ENCODE results near the gene ANKRD9.

ANKRD9 gene

DNA sequence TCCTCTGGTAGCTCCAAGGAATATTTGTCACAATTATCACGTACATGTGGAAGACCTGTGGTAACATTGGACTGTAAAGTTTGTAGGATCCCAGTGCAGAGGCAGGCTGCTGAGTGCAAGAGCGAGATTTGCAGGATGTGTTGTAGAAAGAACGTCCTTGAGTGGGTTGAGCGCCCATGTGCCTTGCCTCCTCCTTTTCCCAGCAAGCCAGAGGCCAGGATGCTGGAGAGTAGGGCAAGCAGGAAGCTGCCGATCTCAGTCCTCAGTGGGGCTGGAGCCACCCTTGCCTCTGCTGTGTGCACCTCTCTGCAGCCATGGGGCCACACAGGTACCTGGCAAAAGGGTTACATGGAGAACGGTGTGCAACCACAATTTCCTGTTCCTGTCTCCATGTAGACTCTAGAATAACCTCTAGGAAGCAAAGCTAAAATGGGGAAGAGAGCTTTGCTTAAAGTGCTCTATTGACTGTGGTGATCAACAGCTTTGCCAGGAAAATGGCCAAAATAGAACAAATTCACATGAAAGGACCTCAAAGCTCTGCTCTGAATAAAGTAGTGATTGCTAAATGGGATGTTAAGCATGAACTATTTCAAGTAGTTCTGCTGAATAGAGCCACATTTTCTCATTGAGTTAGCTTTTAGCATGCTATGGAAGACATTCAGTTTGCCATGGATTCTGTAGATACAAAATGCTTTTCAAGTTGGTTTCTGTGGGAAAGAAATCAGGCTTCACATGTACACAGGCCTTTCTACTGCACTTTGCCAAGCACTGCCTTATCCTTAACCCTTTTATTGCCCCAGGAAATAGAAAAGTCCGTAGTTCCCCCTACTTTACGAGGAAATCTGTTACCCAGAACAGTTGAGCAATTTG, 37.4 kb downstream of the ANKRD9 start:
- DNase-seq, result no peak

DNA sequence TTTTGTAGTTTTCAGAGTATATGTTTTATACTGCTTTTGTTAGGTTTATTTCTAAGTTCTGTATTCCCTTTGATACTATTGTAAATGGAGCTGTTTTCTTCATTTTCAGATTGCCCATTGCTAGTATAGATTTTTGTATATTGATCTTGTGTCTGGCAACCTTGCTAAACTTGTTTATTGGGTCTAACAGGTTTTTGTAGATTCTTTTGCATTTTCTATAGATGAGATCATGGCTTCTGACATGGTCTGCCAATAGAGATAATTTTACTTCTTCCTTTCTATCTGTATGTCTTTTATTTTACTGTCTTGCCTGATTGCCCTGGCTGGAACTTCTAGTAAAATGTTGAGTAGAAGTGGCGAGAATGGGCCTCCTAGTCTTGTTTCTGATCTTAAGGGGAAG, 40.3 kb downstream of the ANKRD9 start:
- no peak for DNase-seq

DNA sequence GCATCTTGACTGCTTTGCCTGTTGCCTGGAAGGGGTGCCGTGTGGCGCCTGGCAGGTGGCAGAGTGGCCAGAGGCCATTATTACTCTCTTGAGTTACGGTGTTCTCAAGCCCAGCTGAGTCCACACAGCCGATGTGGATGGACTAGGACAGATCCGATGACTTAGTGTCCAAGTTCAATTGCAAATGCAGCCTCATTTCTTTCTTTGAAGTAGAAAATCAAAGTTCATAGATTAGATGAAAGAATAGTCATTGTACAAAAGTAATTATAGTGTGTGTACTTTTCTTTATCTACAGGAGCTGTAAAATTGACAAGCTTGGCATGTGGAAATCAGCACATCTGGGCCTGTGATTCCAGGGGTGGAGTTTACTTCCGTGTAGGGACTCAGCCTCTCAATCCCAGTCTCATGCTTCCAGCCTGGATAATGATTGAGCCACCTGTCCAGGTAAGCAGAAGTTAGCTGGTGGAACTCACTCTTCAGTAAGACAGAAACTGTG, 44.7 kb downstream of the ANKRD9 start:
- DNase-seq, result no peak

DNA sequence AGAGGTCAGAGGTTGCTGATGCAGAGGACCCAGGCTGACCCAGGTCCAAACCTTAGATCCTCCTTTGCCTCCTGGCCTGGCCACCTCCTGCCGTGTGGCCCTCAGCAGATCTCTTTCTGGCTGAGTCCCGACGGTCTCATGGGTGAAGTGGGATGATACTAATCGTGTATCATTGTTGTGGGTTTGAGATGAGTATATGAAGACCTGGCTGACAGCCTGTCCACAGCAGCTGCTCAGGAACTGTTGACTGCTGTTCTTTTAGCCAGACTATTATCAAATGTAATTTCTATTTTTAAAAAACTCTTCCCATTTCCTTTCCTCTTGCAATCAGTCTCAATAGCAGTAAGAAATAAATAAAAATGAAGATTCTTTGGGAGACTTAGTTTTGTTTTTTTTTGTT, 45.6 kb downstream of the ANKRD9 start:
- no peak for DNase-seq

DNA sequence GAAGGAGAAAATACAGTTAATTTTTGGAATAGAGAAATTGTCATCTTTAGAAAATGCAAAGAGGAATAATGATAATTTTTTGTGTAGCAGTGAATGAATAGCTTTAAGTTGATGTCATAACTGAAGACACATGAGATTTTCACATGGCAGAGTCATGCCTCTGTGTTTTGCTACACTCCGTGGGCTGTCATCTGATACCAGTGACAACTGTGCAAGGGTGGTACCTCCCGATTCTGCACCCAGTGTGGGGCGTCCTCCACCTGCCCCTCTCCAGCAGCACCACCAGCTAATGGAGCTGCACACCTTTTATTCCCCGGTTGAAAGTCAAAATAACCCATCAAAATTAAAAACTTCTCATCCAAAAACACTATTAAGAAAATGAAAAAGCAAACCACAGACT, 47.2 kb downstream of the ANKRD9 start:
- no peak for DNase-seq

DNA sequence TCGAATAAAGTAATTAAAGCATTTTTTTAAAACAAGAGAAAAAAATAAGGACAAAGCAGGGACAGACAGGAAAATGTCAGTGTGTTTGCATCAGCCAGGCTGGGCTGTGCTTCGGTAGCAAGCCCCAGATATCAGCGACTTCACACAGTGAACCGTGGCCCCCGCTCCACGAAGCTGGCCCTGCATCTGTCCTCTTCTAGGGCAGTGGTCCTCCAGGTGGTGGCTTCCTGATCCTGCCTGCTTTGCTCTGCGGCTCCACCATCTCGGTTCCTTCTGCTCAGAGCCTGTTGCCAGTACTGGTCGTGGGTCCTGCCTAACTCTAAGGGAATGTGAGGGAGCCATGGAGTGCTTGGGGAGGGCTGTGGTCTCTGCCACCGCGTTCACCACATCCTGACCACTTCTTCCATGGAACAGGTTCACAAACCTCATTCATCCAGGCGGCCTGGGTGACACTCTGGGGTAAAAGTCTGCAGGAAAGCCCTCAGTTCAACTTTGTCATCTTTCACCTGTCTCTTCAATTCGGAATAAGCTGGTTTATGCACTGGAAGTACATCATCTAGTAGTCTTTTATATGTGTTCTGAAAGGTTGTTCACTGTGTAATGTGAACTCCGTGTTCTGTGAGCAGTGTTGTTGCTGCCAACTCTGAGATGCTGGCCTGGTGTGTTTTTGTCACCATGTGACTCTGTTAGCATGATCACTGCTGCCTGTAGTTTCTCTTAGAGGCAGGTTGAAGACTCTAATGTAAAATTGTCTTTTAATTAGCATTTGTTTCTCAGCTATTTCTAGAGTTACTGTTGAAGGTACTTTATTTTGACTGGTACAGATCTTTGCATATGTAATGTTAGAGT, 47.9 kb downstream of the ANKRD9 start:
- no peak for DNase-seq

DNA sequence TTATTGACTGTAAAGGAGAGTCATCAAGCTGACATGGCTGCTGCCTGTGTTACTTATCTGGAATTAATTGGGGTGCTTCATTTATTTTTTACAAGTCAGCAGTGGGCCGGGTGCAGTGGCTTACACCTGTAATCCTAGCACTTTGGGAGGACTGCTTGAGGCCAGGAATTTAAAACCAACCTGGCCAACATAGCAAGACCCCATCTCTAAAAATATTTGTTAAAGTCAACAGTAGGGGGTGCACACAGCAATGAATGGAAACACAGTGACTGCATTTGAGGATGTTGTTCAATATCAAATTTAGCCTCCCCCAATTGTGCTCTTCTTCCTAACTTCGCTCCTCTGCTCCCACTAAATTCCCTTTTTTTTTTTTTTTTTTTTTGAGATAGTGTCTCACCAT, 52.1 kb downstream of the ANKRD9 start:
- DNase-seq, result no peak

DNA sequence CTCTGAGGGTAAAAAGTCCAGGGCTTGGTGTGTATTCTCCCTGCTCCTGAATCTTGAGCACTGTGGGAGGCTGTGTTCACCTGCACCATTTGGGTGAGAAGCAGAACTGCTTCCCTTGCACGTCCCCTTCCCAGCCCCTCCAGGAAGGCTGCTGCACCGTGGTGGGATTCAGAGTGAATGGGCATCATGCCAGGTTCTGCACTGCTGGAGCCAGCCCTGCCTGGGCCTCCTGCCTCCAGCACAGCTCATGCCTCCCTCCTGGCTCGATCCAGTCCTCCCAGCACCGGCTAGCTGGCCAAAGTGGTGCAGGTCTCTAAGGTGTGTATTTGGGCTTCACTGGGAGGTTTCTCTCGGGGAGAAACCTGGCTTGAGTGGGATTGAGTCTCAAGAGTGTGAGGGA, 54.9 kb downstream of the ANKRD9 start:
- no peak for DNase-seq

DNA sequence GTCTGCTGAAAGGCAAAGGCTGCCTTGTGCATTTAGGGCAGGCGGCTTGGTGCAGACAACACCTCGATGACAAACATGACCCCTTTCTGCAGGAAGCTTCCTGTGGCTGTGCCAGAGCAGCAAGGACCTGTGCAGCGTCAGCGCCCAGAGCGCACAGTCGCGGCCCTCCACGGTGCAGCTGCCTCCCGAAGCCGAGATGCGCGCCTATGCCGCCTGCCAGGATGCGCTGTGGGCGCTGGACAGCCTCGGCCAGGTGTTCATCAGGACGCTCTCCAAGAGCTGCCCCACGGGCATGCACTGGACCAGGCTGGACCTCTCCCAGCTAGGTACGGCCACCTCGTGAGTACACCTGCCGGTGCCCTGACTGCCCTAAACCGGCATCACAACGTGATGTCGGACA, 57.3 kb downstream of the ANKRD9 start:
- DNase-seq, result no peak
